Fibroblast of pulmonary artery (primary cell): ENCODE data around the gene PTPN23.

Source experiments
- DNase-seq: peaks from one replicate; pipeline ENCODE4 v3.0.0-alpha.2; 2010; ENCODE audit warnings: low read depth
- H3K4me3 ChIP-seq: replicated peaks from 2 replicates; pipeline ENCODE4 v1.5.1; 2011; ENCODE audit warnings: low read depth, mild to moderate bottlenecking, control low read depth, low read length, moderate library complexity
- CTCF ChIP-seq: IDR thresholded peaks from 2 replicates; pipeline ENCODE4 v1.5.1; 2011; ENCODE audit warnings: mild to moderate bottlenecking, control low read depth, low read length, inconsistent platforms; ENCODE audit errors: missing control alignments

PTPN23 gene

GRCh38 chr3:47410801-47411646, 30.2 kb downstream of the PTPN23 start:
- no peak overlapping the region for H3K4me3 ChIP-seq
- no peak for TF ChIP-seq CTCF
- DNase-seq = no peak

GRCh38 chr3:47411696-47412452, 31.1 kb downstream of the PTPN23 start:
- H3K4me3 ChIP-seq = no peak overlapping the region
- no peak for TF ChIP-seq CTCF
- no peak for DNase-seq

- TF ChIP-seq CTCF = no peak
- no peak overlapping the region for H3K4me3 ChIP-seq
- DNase-seq = no peak
Measured at GRCh38 chr3:47412453-47412756, 31.6 kb downstream of the PTPN23 start.

- no peak for DNase-seq
- TF ChIP-seq CTCF = no peak
- no peak overlapping the region for H3K4me3 ChIP-seq
Measured at GRCh38 chr3:47412842-47413520, 32.2 kb downstream of the PTPN23 start.

- no peak for TF ChIP-seq CTCF
- DNase-seq = no peak
- H3K4me3 ChIP-seq = no peak overlapping the region
Measured at GRCh38 chr3:47413751-47414150, 32.9 kb downstream of the PTPN23 start.

GRCh38 chr3:47414161-47414564, 33.3 kb downstream of the PTPN23 start:
- DNase-seq = no peak
- no peak for TF ChIP-seq CTCF
- H3K4me3 ChIP-seq = no peak overlapping the region
